ENCODE results near the gene PFKP. TPM values are rescaled to one million over a fixed set of nuclear protein-coding genes. Genes with fewer than 3 reads are reported as not detected.

Gene PFKP
- total RNA-seq, 4 donors from 2014 or later, result 53.9 to 93.9 (median 66.2) TPM

- no peak overlapping the region for H3K27ac ChIP-seq
- no peaks in the 10 kb centered on the region for H3K27me3 ChIP-seq
- 86 to 90% methylated on average over 8 to 9 of the region's 9 CpGs for WGBS, 2 donors (ENCODE audit: low coverage in 1 of 2)
- H3K36me3 ChIP-seq, result peaks cover 0 to 75% (median 24%) of the 10 kb centered on the region in 4 donors
- H3K9me3 ChIP-seq, result no peaks in the 10 kb centered on the region
- no peak for DNase-seq
- in situ Hi-C loops (cut with MboI; ENCODE audit: low pct_ligation_motif_present in 1 of 4, low pct_unique_long_range_greater_than_20kb in 1 of 4, low sequenced_read_pairs in 3 of 4), result no loop called here
- no peak overlapping the region for H3K4me3 ChIP-seq
- TF ChIP-seq POLR2AphosphoS5 (IDR thresholded peaks at IDR 0.05) (no peak), POLR2A (IDR thresholded peaks at IDR 0.05) (no peak), EP300 (IDR thresholded peaks at IDR 0.05; ENCODE audit: low read depth) (no peak)
- TF ChIP-seq, protein P1, sequence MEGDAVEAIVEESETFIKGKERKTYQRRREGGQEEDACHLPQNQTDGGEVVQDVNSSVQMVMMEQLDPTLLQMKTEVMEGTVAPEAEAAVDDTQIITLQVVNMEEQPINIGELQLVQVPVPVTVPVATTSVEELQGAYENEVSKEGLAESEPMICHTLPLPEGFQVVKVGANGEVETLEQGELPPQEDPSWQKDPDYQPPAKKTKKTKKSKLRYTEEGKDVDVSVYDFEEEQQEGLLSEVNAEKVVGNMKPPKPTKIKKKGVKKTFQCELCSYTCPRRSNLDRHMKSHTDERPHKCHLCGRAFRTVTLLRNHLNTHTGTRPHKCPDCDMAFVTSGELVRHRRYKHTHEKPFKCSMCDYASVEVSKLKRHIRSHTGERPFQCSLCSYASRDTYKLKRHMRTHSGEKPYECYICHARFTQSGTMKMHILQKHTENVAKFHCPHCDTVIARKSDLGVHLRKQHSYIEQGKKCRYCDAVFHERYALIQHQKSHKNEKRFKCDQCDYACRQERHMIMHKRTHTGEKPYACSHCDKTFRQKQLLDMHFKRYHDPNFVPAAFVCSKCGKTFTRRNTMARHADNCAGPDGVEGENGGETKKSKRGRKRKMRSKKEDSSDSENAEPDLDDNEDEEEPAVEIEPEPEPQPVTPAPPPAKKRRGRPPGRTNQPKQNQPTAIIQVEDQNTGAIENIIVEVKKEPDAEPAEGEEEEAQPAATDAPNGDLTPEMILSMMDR (IDR thresholded peaks at IDR 0.05), result no peak
- H3K4me1 ChIP-seq, result no peaks in the 10 kb centered on the region
- intact Hi-C loops (cut with DNase I; ENCODE audit: low total_unique reads), result no loop called here
These were observed 96.5 kb downstream of the PFKP start for GRCh38 chr10:3163879-3164278.

DNA sequence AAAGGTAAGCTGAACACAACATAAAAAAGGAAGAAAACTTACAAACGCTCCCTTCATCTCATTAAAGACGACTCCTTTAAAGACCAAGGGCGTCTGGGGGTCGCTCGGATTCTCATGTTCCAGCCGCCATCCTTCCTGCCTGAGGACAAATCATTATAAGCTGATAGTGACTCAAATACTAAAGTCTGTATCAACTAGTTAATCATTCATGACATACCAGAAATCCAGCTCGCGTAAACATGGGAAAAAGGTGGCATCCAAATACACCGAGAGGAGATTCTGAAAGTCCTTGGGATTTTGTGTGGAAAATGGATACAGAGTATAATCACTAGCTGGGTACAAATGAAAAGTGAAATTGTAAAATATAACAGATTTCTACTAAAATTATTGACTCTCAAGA, 97.8 kb downstream of the PFKP start:
- peaks cover 0 to 69% (median 22%) of the 10 kb centered on the region in 4 donors for H3K36me3 ChIP-seq
- no peak overlapping the region for H3K27ac ChIP-seq
- H3K27me3 ChIP-seq, result no peaks in the 10 kb centered on the region
- no peaks in the 10 kb centered on the region for H3K4me1 ChIP-seq
- no peak for TF ChIP-seq POLR2AphosphoS5 (IDR thresholded peaks at IDR 0.05)
- no peak for TF ChIP-seq EP300 (IDR thresholded peaks at IDR 0.05; ENCODE audit: low read depth)
- no peak for TF ChIP-seq POLR2A (IDR thresholded peaks at IDR 0.05)
- TF ChIP-seq, protein P1 (IDR thresholded peaks at IDR 0.05), result no peak
- intact Hi-C loops (cut with DNase I; ENCODE audit: low total_unique reads) (no loop called here), in situ Hi-C loops (cut with MboI; ENCODE audit: low pct_ligation_motif_present in 1 of 4, low pct_unique_long_range_greater_than_20kb in 1 of 4, low sequenced_read_pairs in 3 of 4) (no loop called here)
- no peak overlapping the region for H3K4me3 ChIP-seq
- H3K9me3 ChIP-seq, result no peaks in the 10 kb centered on the region
- no peak for DNase-seq
- 92 to 97% methylated on average over 9 of the region's 9 CpGs for WGBS, 2 donors (ENCODE audit: low coverage in 1 of 2)

GRCh38 chr10:3166496-3167290, 99.3 kb downstream of the PFKP start:
- Histone ChIP-seq H3K27me3 (no peaks in the 10 kb centered on the region), H3K36me3 (peaks cover 0 to 59% (median 22%) of the 10 kb centered on the region in 4 donors), H3K4me3 (no peak overlapping the region), H3K4me1 (peaks cover 5 to 9% (median 6%) of the 10 kb centered on the region in 4 donors), H3K27ac (no peak overlapping the region), H3K9me3 (no peaks in the 10 kb centered on the region)
- DNase-seq, result no peak
- in situ Hi-C loops (cut with MboI; ENCODE audit: low pct_ligation_motif_present in 1 of 4, low pct_unique_long_range_greater_than_20kb in 1 of 4, low sequenced_read_pairs in 3 of 4) (no loop called here), intact Hi-C loops (cut with DNase I; ENCODE audit: low total_unique reads) (no loop called here)
- no peak for TF ChIP-seq EP300 (IDR thresholded peaks at IDR 0.05; ENCODE audit: low read depth)
- TF ChIP-seq POLR2AphosphoS5 (IDR thresholded peaks at IDR 0.05), result no peak
- TF ChIP-seq POLR2A (IDR thresholded peaks at IDR 0.05), result no peak
- TF ChIP-seq, protein P1 (IDR thresholded peaks at IDR 0.05), result no peak
- WGBS, 2 donors (ENCODE audit: low coverage in 1 of 2), result 86 to 95% methylated on average over 9 to 10 of the region's 10 CpGs

GRCh38 chr10:3167611-3168330, 100.4 kb downstream of the PFKP start:
- in situ Hi-C loops (cut with MboI; ENCODE audit: low pct_ligation_motif_present in 1 of 4, low pct_unique_long_range_greater_than_20kb in 1 of 4, low sequenced_read_pairs in 3 of 4), result no loop called here
- TF ChIP-seq EP300 (IDR thresholded peaks at IDR 0.05; ENCODE audit: low read depth) (no peak), POLR2AphosphoS5 (IDR thresholded peaks at IDR 0.05) (no peak), POLR2A (IDR thresholded peaks at IDR 0.05) (no peak)
- TF ChIP-seq, protein P1 (IDR thresholded peaks at IDR 0.05), result no peak

More at GRCh38 chr10:3167611-3168330, 100.4 kb downstream of the PFKP start:
- peaks cover 5 to 10% (median 8%) of the 10 kb centered on the region in 4 donors for H3K4me1 ChIP-seq
- intact Hi-C loops (cut with DNase I; ENCODE audit: low total_unique reads), result no loop called here
- DNase-seq, result no peak
- no peak overlapping the region for H3K27ac ChIP-seq
- H3K9me3 ChIP-seq, result no peaks in the 10 kb centered on the region
- WGBS, 2 donors (ENCODE audit: low coverage in 1 of 2), result 92 to 97% methylated on average over 6 to 21 of the region's 21 CpGs
- no peak overlapping the region for H3K4me3 ChIP-seq
- H3K27me3 ChIP-seq, result no peaks in the 10 kb centered on the region
- H3K36me3 ChIP-seq, result peaks cover 0 to 52% (median 19%) of the 10 kb centered on the region in 4 donors
